Common myeloid progenitor, CD34-positive (primary cell): ENCODE data around the gene SUPT5H.

Experiments
- CTCF ChIA-PET: fragments of 350-600 bp; sonication (Branson Sonifier 250); formaldehyde crosslinking; loops from one replicate; lab custom pipeline; 2021; ENCODE audit warnings: antibody characterized with exemption; lab: Charles Lee
- POLR2A ChIA-PET: fragments of 350-600 bp; sonication (Branson Sonifier 250); formaldehyde crosslinking; loops from one replicate; lab custom pipeline; 2021; ENCODE audit warnings: antibody characterized with exemption; lab: Charles Lee
- DNase-seq, 3 donors: peaks; one replicate each; pipeline versions ENCODE4 v3.0.0 to v3.0.0-alpha.2; 2013
- H3K27ac ChIP-seq, 2 experiments: 1 replicate in 1 of 2; 2 replicates in 1 of 2; pipeline ENCODE4 v1.7.0; 2013; ENCODE audit warnings: inconsistent platforms in 2 of 2, low read length in 2 of 2, mild to moderate bottlenecking in 2 of 2, low read depth in 1 of 2, moderate library complexity in 1 of 2; ENCODE audit not compliant: severe bottlenecking in 2 of 2, insufficient read depth in 1 of 2, poor library complexity in 1 of 2
- H3K27me3 ChIP-seq, 5 experiments: replicated peaks in 2 of 5; 1 replicate in 3 of 5; 2 replicates in 2 of 5; pipeline versions ENCODE4 v1.6.1 to v1.7.0; 2013; ENCODE audit warnings: low read length in 4 of 5, mild to moderate bottlenecking in 2 of 5, moderate library complexity in 2 of 5, inconsistent platforms in 1 of 5; ENCODE audit not compliant: insufficient read depth in 5 of 5, control insufficient read depth in 4 of 5
- H3K36me3 ChIP-seq, 4 experiments: 1 replicate in 2 of 4; 2 replicates in 2 of 4; pipeline versions ENCODE4 v1.6.1 to v1.7.0; 2013; ENCODE audit warnings: low read length in 3 of 4, control low read depth in 1 of 4, mild to moderate bottlenecking in 1 of 4; ENCODE audit not compliant: control insufficient read depth in 4 of 4, insufficient read depth in 4 of 4
- H3K4me1 ChIP-seq, 4 experiments: 1 replicate in 3 of 4; 2 replicates in 1 of 4; pipeline versions ENCODE4 v1.6.1 to v1.7.1; 2013; ENCODE audit warnings: low read length in 3 of 4, mild to moderate bottlenecking in 3 of 4, control low read depth in 1 of 4, inconsistent platforms in 1 of 4, moderate library complexity in 1 of 4; ENCODE audit not compliant: control insufficient read depth in 4 of 4, insufficient read depth in 4 of 4; ENCODE audit errors: control extremely low read depth in 1 of 4
- H3K4me3 ChIP-seq, 7 experiments: 1 replicate in 4 of 7; 2 replicates in 3 of 7; pipeline versions ENCODE4 v1.5.1 to v1.7.0; 2013; ENCODE audit warnings: mild to moderate bottlenecking in 7 of 7, low read length in 6 of 7, moderate library complexity in 6 of 7, inconsistent platforms in 2 of 7, low read depth in 2 of 7, control low read depth in 1 of 7; ENCODE audit not compliant: insufficient read depth in 4 of 7, control insufficient read depth in 1 of 7; ENCODE audit errors: extremely low read depth in 1 of 7
- H3K9me3 ChIP-seq, 5 experiments: 1 replicate in 4 of 5; 2 replicates in 1 of 5; pipeline versions ENCODE4 v1.6.1 to v1.7.1; 2013; ENCODE audit warnings: low read length in 4 of 5, mild to moderate bottlenecking in 2 of 5, inconsistent platforms in 1 of 5, low read depth in 1 of 5, moderate library complexity in 1 of 5; ENCODE audit not compliant: control insufficient read depth in 4 of 5, insufficient read depth in 2 of 5; ENCODE audit errors: control extremely low read depth in 1 of 5
- WGBS: methylation state at CpG from one replicate; pipeline ENCODE4 v1.1.5; 2013; ENCODE audit not compliant: insufficient coverage; 5-methylcytosine and 5-hydroxymethylcytosine counted together

Gene SUPT5H

GRCh38 chr19:39492225-39492624, 46.8 kb downstream of the SUPT5H start:
- Histone ChIP-seq H3K9me3 (no peaks in the 10 kb centered on the region), H3K36me3 (peaks cover 7 to 43% (median 27%) of the 10 kb centered on the region in 4 experiments), H3K4me1 (no peaks in the 10 kb centered on the region), H3K27ac (no peak overlapping the region), H3K27me3 (peaks cover 0 to 11% (median 0%) of the 10 kb centered on the region in 5 experiments), H3K4me3 (no peak overlapping the region)
- 95% methylated on average over 5 of the region's 6 CpGs for WGBS
- POLR2A ChIA-PET, result no interaction called here
- DNase-seq, result no peak
- CTCF ChIA-PET, result interaction anchor here (0.9 to 1.3 kb wide), 4 partner anchors 11 to 40 kb away, joined by 3 to 5 read pairs (median 4); partner anchors contain the start of gene EID2B

GRCh38 chr19:39492788-39493187, 47.4 kb downstream of the SUPT5H start:
- ChIA-PET POLR2A (no interaction called here), CTCF (interaction anchor here (1.0 to 1.3 kb wide), 3 partner anchors 10 to 39 kb away, joined by 3 to 5 read pairs (median 4); partner anchors contain the start of gene EID2B)
- Histone ChIP-seq H3K27me3 (peaks cover 0 to 17% (median 0%) of the 10 kb centered on the region in 5 experiments), H3K36me3 (peaks cover 7 to 41% (median 26%) of the 10 kb centered on the region in 4 experiments), H3K27ac (no peak overlapping the region), H3K9me3 (no peaks in the 10 kb centered on the region), H3K4me3 (no peak overlapping the region), H3K4me1 (peaks cover 0 to 4% (median 3%) of the 10 kb centered on the region in 4 experiments)
- no peak for DNase-seq
- WGBS, result 100% methylated on average over 1 of the region's 3 CpGs

GRCh38 chr19:39494661-39495060, 49.3 kb downstream of the SUPT5H start:
- Histone ChIP-seq H3K36me3 (peaks cover 4 to 22% (median 9%) of the 10 kb centered on the region in 4 experiments), H3K4me1 (peaks cover 0 to 20% (median 17%) of the 10 kb centered on the region in 4 experiments), H3K4me3 (no peak overlapping the region), H3K27me3 (peaks cover 0 to 35% (median 10%) of the 10 kb centered on the region in 5 experiments), H3K9me3 (no peaks in the 10 kb centered on the region), H3K27ac (no peak overlapping the region)
- no peak for DNase-seq
- ChIA-PET POLR2A (no interaction called here), CTCF (interaction anchor here (0.6 to 1.2 kb wide), 2 partner anchors 39 to 706 kb away, joined by 3 read pairs; no protein-coding TSS in a partner anchor)
- WGBS, result 97% methylated on average over 4 of the region's 5 CpGs

- CTCF ChIA-PET, result interaction anchor here (0.9 to 1.2 kb wide), 3 partner anchors 11 to 36 kb away, joined by 3 read pairs; partner anchors contain the start of gene EID2B
- WGBS, result no CpG with 5 or more reads among the region's 5 CpGs
- POLR2A ChIA-PET, result no interaction called here
- Histone ChIP-seq H3K27me3 (peaks cover 0 to 49% (median 16%) of the 10 kb centered on the region in 5 experiments), H3K9me3 (no peaks in the 10 kb centered on the region), H3K4me1 (peaks cover 0 to 20% (median 17%) of the 10 kb centered on the region in 4 experiments), H3K27ac (no peak overlapping the region), H3K4me3 (no peak overlapping the region), H3K36me3 (peaks cover 0 to 11% (median 2%) of the 10 kb centered on the region in 4 experiments)
- DNase-seq, result no peak
Observed at GRCh38 chr19:39496063-39496462, 50.7 kb downstream of the SUPT5H start.

GRCh38 chr19:39497701-39497995, 52.3 kb downstream of the SUPT5H start:
- CTCF ChIA-PET, result interaction anchor here (0.7 to 1.7 kb wide), 9 partner anchors 10 to 279 kb away, joined by 3 to 4 read pairs (median 3); no protein-coding TSS in a partner anchor
- peak overlapping the region in 5 of 7 experiments; percentile 4 to 57 (median 47) for H3K4me3 ChIP-seq
- H3K9me3 ChIP-seq, result peaks cover 0 to 8% (median 0%) of the 10 kb centered on the region in 5 experiments
- H3K27me3 ChIP-seq, result peaks cover 0 to 62% (median 22%) of the 10 kb centered on the region in 5 experiments
- DNase-seq, result no peak
- 0% methylated on average over 2 of the region's 7 CpGs for WGBS
- H3K36me3 ChIP-seq, result no peaks in the 10 kb centered on the region
- H3K4me1 ChIP-seq, result peaks cover 0 to 20% (median 17%) of the 10 kb centered on the region in 4 experiments
- H3K27ac ChIP-seq, result no peak overlapping the region
- POLR2A ChIA-PET, result interaction anchor here (1.0 kb wide), 1 partner anchor 106 kb away, joined by 3 read pairs; the partner anchor contains the start of genes MED29 and PAF1

- ChIA-PET POLR2A (interaction anchor here (1.0 kb wide), 1 partner anchor 107 kb away, joined by 3 read pairs; the partner anchor contains the start of genes MED29 and PAF1), CTCF (interaction anchor here (0.7 to 1.7 kb wide), 9 partner anchors 10 to 279 kb away, joined by 3 to 4 read pairs (median 3); no protein-coding TSS in a partner anchor)
- Histone ChIP-seq H3K4me3 (peak overlapping the region in 5 of 7 experiments; percentile 4 to 57 (median 47)), H3K9me3 (peaks cover 0 to 8% (median 0%) of the 10 kb centered on the region in 5 experiments), H3K4me1 (peaks cover 0 to 22% (median 17%) of the 10 kb centered on the region in 4 experiments), H3K27me3 (peaks cover 0 to 67% (median 22%) of the 10 kb centered on the region in 5 experiments), H3K36me3 (no peaks in the 10 kb centered on the region), H3K27ac (no peak overlapping the region)
- under 1% methylated on average over 22 of the region's 40 CpGs for WGBS
- DNase-seq, result peak in 2 of 3 donors; percentile 51 to 64
Observed at GRCh38 chr19:39497996-39498797, 52.8 kb downstream of the SUPT5H start.
